Thoracic aorta (tissue), 2 donors: Measurements from ENCODE around the gene ITLN2. TPM values are rescaled to one million over a fixed set of nuclear protein-coding genes. Genes with fewer than 3 reads are reported as not detected.
"Not testable (repeated sequence)": the region's sequence is repeated elsewhere in the genome, so short reads cannot be mapped to it uniquely, and the experiment has no call there.

Experiments used
- ATAC-seq: fragments of 150-250 bp; one replicate; pipeline ENCODE4 v1.8.0; 2017; ENCODE audit warnings: low read depth; ENCODE audit not compliant: insufficient number of reproducible peaks, low FRiP score
- DNase-seq: peaks from one replicate; pipeline ENCODE4 v3.0.0-alpha.2; 2020; ENCODE audit warnings: low spot score
- H3K27ac ChIP-seq, 2 donors: fragments of 200-600 bp; sonication (generic); 1 replicate in 1 of 2; 2 replicates in 1 of 2; pipeline ENCODE4 v1.5.1; 2016; ENCODE audit warnings: mild to moderate bottlenecking in 2 of 2, moderate library complexity in 2 of 2
- H3K27me3 ChIP-seq: fragments of 200-600 bp; sonication (generic); replicated peaks from 2 replicates; pipeline ENCODE4 v1.6.0; 2016; ENCODE audit warnings: mild to moderate bottlenecking; ENCODE audit not compliant: insufficient read depth
- H3K36me3 ChIP-seq: fragments of 200-600 bp; sonication (generic); one replicate; pipeline ENCODE4 v1.5.1; 2016
- H3K4me1 ChIP-seq, 2 donors: fragments of 200-600 bp; sonication (generic); 1 replicate in 1 of 2; 2 replicates in 1 of 2; pipeline versions ENCODE4 v1.5.1 to v1.6.0; 2016; ENCODE audit warnings: low read depth in 2 of 2, mild to moderate bottlenecking in 1 of 2; ENCODE audit not compliant: control insufficient read depth in 1 of 2
- H3K4me3 ChIP-seq: fragments of 200-600 bp; sonication (generic); 2 replicates; pipeline ENCODE4 v1.5.1; 2016; ENCODE audit warnings: mild to moderate bottlenecking
- H3K9me3 ChIP-seq: fragments of 200-600 bp; sonication (generic); 2 replicates; pipeline ENCODE4 v1.5.1; 2016
- CTCF ChIP-seq: fragments of 200-600 bp; sonication (generic); IDR thresholded peaks from one replicate; pipeline ENCODE4 v1.5.1; 2019; ENCODE audit warnings: antibody characterized with exemption
- total RNA-seq, 2 donors: library from RNA; depleted of rRNA; stranded (reverse); fragments of >200 nt; gene quantifications; one replicate each; pipeline versions ENCODE4 v1.1.0 to v1.2.3, GENCODE V29; 2016

Gene ITLN2
- total RNA-seq, 2 donors from 2014 or later = 3.0 TPM; not detected in 1

DNA sequence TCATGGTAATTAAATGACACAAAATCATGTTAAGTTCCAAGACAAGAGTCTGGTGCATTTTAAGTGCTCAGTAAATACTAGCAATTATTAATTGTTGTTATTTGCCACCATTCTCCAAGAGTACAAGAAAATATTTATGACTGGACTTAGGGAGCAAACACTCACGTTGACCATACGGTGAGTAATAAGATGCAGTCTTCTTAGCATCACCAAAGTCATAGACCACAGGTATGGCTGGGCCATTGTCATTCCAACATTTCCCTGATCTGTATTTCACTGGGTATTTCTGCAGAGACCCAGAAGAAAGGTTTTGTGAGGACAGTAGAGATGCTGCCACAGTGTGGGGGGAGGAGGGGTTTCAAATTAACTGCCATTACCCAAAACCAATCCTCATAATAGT lies 4.7 kb downstream of the ITLN2 start:
- Histone ChIP-seq H3K4me3 (no peak overlapping the region), H3K4me1 (peaks cover 3 to 30% of the 10 kb centered on the region in 2 donors), H3K27ac (no peak overlapping the region), H3K9me3 (no peaks in the 10 kb centered on the region), H3K27me3 (no peaks in the 10 kb centered on the region), H3K36me3 (no peaks in the 10 kb centered on the region)
- TF ChIP-seq CTCF = no peak
- ATAC-seq (no peak), DNase-seq (no peak)

- not testable (repeated sequence) for H3K4me3 ChIP-seq, ATAC-seq, DNase-seq, H3K27me3 ChIP-seq, H3K27ac ChIP-seq, H3K36me3 ChIP-seq, H3K9me3 ChIP-seq
- H3K4me1 ChIP-seq = peaks cover 3 to 30% of the 10 kb centered on the region in 2 donors
These were observed 5.3 kb downstream of the ITLN2 start for GRCh38 chr1:160949216-160949880.

- H3K27me3 ChIP-seq, DNase-seq, H3K27ac ChIP-seq, ATAC-seq, H3K4me3 ChIP-seq, H3K9me3 ChIP-seq, H3K36me3 ChIP-seq: not testable (repeated sequence)
- peaks cover 3 to 30% of the 10 kb centered on the region in 2 donors for H3K4me1 ChIP-seq
These were observed 7.3 kb downstream of the ITLN2 start for GRCh38 chr1:160947174-160947759.

GRCh38 chr1:160945881-160946280 lies 8.7 kb downstream of the ITLN2 start:
- not testable (repeated sequence) for H3K9me3 ChIP-seq, ATAC-seq, H3K36me3 ChIP-seq, H3K27ac ChIP-seq, H3K27me3 ChIP-seq, DNase-seq, H3K4me3 ChIP-seq
- peaks cover 3 to 26% of the 10 kb centered on the region in 2 donors for H3K4me1 ChIP-seq

- no peaks in the 10 kb centered on the region for H3K27me3 ChIP-seq
- ATAC-seq (no peak), DNase-seq (no peak)
- no peak overlapping the region for H3K27ac ChIP-seq
- no peaks in the 10 kb centered on the region for H3K9me3 ChIP-seq
- no peaks in the 10 kb centered on the region for H3K36me3 ChIP-seq
- H3K4me1 ChIP-seq = peaks cover 3 to 22% of the 10 kb centered on the region in 2 donors
- TF ChIP-seq CTCF = no peak
- no peak overlapping the region for H3K4me3 ChIP-seq
These were observed 9.5 kb downstream of the ITLN2 start for GRCh38 chr1:160945079-160945478.

GRCh38 chr1:160942926-160943325 lies 11.7 kb downstream of the ITLN2 start:
- no peak for ATAC-seq
- Histone ChIP-seq H3K27me3 (no peaks in the 10 kb centered on the region), H3K27ac (no peak overlapping the region), H3K36me3 (no peaks in the 10 kb centered on the region), H3K4me3 (no peak overlapping the region), H3K9me3 (no peaks in the 10 kb centered on the region), H3K4me1 (peaks cover 3 to 22% of the 10 kb centered on the region in 2 donors)
- TF ChIP-seq CTCF = no peak
- DNase-seq = no peak

GRCh38 chr1:160936666-160937065 lies 17.9 kb downstream of the ITLN2 start:
- DNase-seq, H3K27me3 ChIP-seq, H3K4me3 ChIP-seq, H3K9me3 ChIP-seq, H3K4me1 ChIP-seq, H3K36me3 ChIP-seq, ATAC-seq, H3K27ac ChIP-seq: not testable (repeated sequence)
